D341Med (cell line): ENCODE data around the gene GNAI1.

Experiments used
- DNase-seq: peaks from one replicate; pipeline ENCODE4 v3.0.0; 2012; ENCODE audit warnings: low spot score

Gene GNAI1

GRCh38 chr7:80253237-80253636, 118.6 kb downstream of the GNAI1 start:
- DNase-seq: no peak

GRCh38 chr7:80253653-80254052, 119.0 kb downstream of the GNAI1 start:
- no peak for DNase-seq

- no peak for DNase-seq
These were observed 121.0 kb downstream of the GNAI1 start for GRCh38 chr7:80255656-80256055.

GRCh38 chr7:80257756-80258155, 123.1 kb downstream of the GNAI1 start:
- no peak for DNase-seq

- DNase-seq: no peak
These were observed 126.0 kb downstream of the GNAI1 start for GRCh38 chr7:80260606-80261005.

GRCh38 chr7:80263333-80263732, 128.7 kb downstream of the GNAI1 start:
- DNase-seq: no peak

GRCh38 chr7:80263821-80264220, 129.2 kb downstream of the GNAI1 start:
- no peak for DNase-seq

- DNase-seq: no peak
These were observed 130.3 kb downstream of the GNAI1 start for GRCh38 chr7:80264769-80265495.

- no peak for DNase-seq
These were observed 138.1 kb downstream of the GNAI1 start for GRCh38 chr7:80272560-80273239.

GRCh38 chr7:80273327-80273726, 138.7 kb downstream of the GNAI1 start:
- DNase-seq: no peak

- no peak for DNase-seq
These were observed 140.6 kb downstream of the GNAI1 start for GRCh38 chr7:80275192-80275605.
